OCI-LY3 (cell line): ENCODE results near the gene ITIH5.

Experiments used
- H2AFZ ChIP-seq: fragments of 200-600, 300-600 bp; shearing (Covaris generic); 2 replicates; pipeline ENCODE4 v1.6.0; 2014; ENCODE audit warnings: antibody characterized with exemption, low read depth, low read length
- H3K27ac ChIP-seq: fragments of 200-600, 300-600 bp; sonication (generic); 2 replicates; pipeline ENCODE4 v1.5.1; 2014; ENCODE audit warnings: mild to moderate bottlenecking, low read length, moderate library complexity, mixed read lengths
- H3K27me3 ChIP-seq: fragments of 200-600, 300-600 bp; sonication (generic); 2 replicates; pipeline ENCODE4 v1.6.1; 2014; ENCODE audit warnings: low read depth, low read length, mixed read lengths
- H3K36me3 ChIP-seq: fragments of 200-600, 300-600 bp; sonication (generic); replicated peaks from 2 replicates; pipeline ENCODE3; 2014; ENCODE audit warnings: low read depth, low read length, mixed read lengths
- H3K4me1 ChIP-seq: fragments of 300-600, 200-600 bp; sonication (generic); 2 replicates; pipeline ENCODE4 v1.6.1; 2014; ENCODE audit warnings: low read length, mixed read lengths
- H3K4me2 ChIP-seq: fragments of 200-600, 300-600 bp; sonication (generic); 2 replicates; pipeline ENCODE4 v1.6.1; 2014; ENCODE audit warnings: low read length, mixed read lengths
- H3K4me3 ChIP-seq: fragments of 300-600, 200-600 bp; sonication (generic); 2 replicates; pipeline ENCODE4 v1.5.1; 2014; ENCODE audit warnings: antibody characterized with exemption, mild to moderate bottlenecking, low read length, moderate library complexity
- H3K79me2 ChIP-seq: fragments of 300-600, 200-600 bp; shearing (Covaris generic); 2 replicates; pipeline ENCODE4 v1.6.1; 2014; ENCODE audit warnings: mild to moderate bottlenecking, low read length, mixed read lengths
- H3K9ac ChIP-seq: fragments of 300-600, 200-600 bp; shearing (Covaris generic); 2 replicates; pipeline ENCODE4 v1.6.0; 2014; ENCODE audit warnings: mild to moderate bottlenecking, low read length, moderate library complexity
- H3K9me3 ChIP-seq: fragments of 200-600, 300-600 bp; shearing (Covaris generic); 2 replicates; pipeline ENCODE4 v1.6.1; 2014; ENCODE audit warnings: low read length, mixed read lengths; ENCODE audit not compliant: insufficient read depth
- H4K20me1 ChIP-seq: fragments of 200-600, 300-600 bp; sonication (generic); 2 replicates; pipeline ENCODE4 v1.6.1; 2016; ENCODE audit warnings: low read length, mixed read lengths; ENCODE audit not compliant: insufficient read depth
- CTCF ChIP-seq: fragments of 200-600, 300-600 bp; sonication (generic); IDR thresholded peaks from 2 replicates; pipeline ENCODE4 v1.5.1; 2014; ENCODE audit warnings: antibody characterized with exemption, low read length, low read depth
- EZH2phosphoT487 ChIP-seq: fragments of 200-600 bp; shearing (Covaris generic); IDR thresholded peaks from 2 replicates; pipeline ENCODE4 v1.6.1; 2018; ENCODE audit warnings: antibody characterized with exemption, mixed run types, low read depth

The ITIH5 gene

GRCh38 chr10:7665767-7666166, 999 bp downstream of the ITIH5 start:
- Histone ChIP-seq H3K79me2 (no peaks in the 10 kb centered on the region), H3K9me3 (no peaks in the 10 kb centered on the region), H3K27me3 (0 out of 2 replicates have a peak, but pooled peaks cover 5% of the 10 kb centered on the region), H3K4me1 (no peaks in the 10 kb centered on the region), H3K27ac (no peak overlapping the region), H3K36me3 (no peaks in the 10 kb centered on the region), H4K20me1 (no peaks in the 10 kb centered on the region), H3K4me2 (no peak overlapping the region), H3K9ac (no peak overlapping the region), H2AFZ (no peak overlapping the region), H3K4me3 (no peak overlapping the region)
- TF ChIP-seq CTCF = no peak
- TF ChIP-seq EZH2phosphoT487 = no peak

GRCh38 chr10:7664707-7665106, 2.1 kb downstream of the ITIH5 start:
- H4K20me1 ChIP-seq = no peaks in the 10 kb centered on the region
- no peaks in the 10 kb centered on the region for H3K79me2 ChIP-seq
- H3K27me3 ChIP-seq = no peaks in the 10 kb centered on the region
- H3K27ac ChIP-seq = no peak overlapping the region
- TF ChIP-seq CTCF (no peak), EZH2phosphoT487 (no peak)
- H3K4me3 ChIP-seq = no peak overlapping the region
- no peaks in the 10 kb centered on the region for H3K9me3 ChIP-seq
- no peaks in the 10 kb centered on the region for H3K4me1 ChIP-seq
- H3K9ac ChIP-seq = no peak overlapping the region
- no peak overlapping the region for H3K4me2 ChIP-seq
- H3K36me3 ChIP-seq = no peaks in the 10 kb centered on the region
- H2AFZ ChIP-seq = no peak overlapping the region

- Histone ChIP-seq H3K4me1 (no peaks in the 10 kb centered on the region), H3K27ac (no peak overlapping the region), H4K20me1 (no peaks in the 10 kb centered on the region), H3K4me2 (no peak overlapping the region), H3K79me2 (no peaks in the 10 kb centered on the region), H3K9me3 (no peaks in the 10 kb centered on the region), H3K27me3 (no peaks in the 10 kb centered on the region), H3K4me3 (no peak overlapping the region), H3K9ac (no peak overlapping the region), H3K36me3 (no peaks in the 10 kb centered on the region), H2AFZ (no peak overlapping the region)
- TF ChIP-seq EZH2phosphoT487 = no peak
- TF ChIP-seq CTCF = no peak
Measured at GRCh38 chr10:7662522-7662921, 4.2 kb downstream of the ITIH5 start.

- no peaks in the 10 kb centered on the region for H3K27me3 ChIP-seq
- no peaks in the 10 kb centered on the region for H3K9me3 ChIP-seq
- no peaks in the 10 kb centered on the region for H3K4me1 ChIP-seq
- H3K4me2 ChIP-seq = no peak overlapping the region
- no peak for TF ChIP-seq EZH2phosphoT487
- no peak for TF ChIP-seq CTCF
- no peak overlapping the region for H3K4me3 ChIP-seq
- H3K36me3 ChIP-seq = no peaks in the 10 kb centered on the region
- no peaks in the 10 kb centered on the region for H4K20me1 ChIP-seq
- H3K27ac ChIP-seq = no peak overlapping the region
- no peak overlapping the region for H2AFZ ChIP-seq
- no peak overlapping the region for H3K9ac ChIP-seq
- H3K79me2 ChIP-seq = no peaks in the 10 kb centered on the region
Measured at GRCh38 chr10:7659560-7659959, 7.2 kb downstream of the ITIH5 start.
